ENCODE measurements around the gene PADI6.

DNA sequence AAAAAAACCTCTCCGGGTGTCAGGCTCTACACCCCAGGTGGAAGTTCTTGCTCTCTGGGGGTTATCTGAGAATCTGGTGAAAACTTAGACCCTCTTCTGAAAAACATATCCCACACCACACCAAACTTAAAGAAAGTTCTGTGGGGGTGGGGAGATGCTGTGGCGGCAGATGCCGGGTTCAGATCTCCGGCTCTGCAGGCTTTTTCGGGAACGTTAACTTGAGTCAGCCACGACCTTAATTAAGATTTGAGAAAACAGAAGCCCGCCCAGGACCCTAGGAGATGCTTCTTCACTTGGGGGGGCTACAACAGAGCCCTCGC, 65.2 kb downstream of the PADI6 start:
- TF ChIP-seq TAF1 (IDR thresholded peaks at IDR 0.05; ENCODE audit: borderline replicate concordance, insufficient read depth, low read length) (no peak), SIN3A (IDR thresholded peaks at IDR 0.05; ENCODE audit: borderline replicate concordance, insufficient read depth, low read length) (no peak), POLR2AphosphoS5 (IDR thresholded peaks at IDR 0.05; ENCODE audit: low read depth, low read length) (no peak), FOXP2 (optimal IDR thresholded peaks at IDR 0.05; ENCODE audit: borderline replicate concordance, extremely low read depth, extremely low read length, insufficient read depth) (no peak)
- TF ChIP-seq, protein P1, sequence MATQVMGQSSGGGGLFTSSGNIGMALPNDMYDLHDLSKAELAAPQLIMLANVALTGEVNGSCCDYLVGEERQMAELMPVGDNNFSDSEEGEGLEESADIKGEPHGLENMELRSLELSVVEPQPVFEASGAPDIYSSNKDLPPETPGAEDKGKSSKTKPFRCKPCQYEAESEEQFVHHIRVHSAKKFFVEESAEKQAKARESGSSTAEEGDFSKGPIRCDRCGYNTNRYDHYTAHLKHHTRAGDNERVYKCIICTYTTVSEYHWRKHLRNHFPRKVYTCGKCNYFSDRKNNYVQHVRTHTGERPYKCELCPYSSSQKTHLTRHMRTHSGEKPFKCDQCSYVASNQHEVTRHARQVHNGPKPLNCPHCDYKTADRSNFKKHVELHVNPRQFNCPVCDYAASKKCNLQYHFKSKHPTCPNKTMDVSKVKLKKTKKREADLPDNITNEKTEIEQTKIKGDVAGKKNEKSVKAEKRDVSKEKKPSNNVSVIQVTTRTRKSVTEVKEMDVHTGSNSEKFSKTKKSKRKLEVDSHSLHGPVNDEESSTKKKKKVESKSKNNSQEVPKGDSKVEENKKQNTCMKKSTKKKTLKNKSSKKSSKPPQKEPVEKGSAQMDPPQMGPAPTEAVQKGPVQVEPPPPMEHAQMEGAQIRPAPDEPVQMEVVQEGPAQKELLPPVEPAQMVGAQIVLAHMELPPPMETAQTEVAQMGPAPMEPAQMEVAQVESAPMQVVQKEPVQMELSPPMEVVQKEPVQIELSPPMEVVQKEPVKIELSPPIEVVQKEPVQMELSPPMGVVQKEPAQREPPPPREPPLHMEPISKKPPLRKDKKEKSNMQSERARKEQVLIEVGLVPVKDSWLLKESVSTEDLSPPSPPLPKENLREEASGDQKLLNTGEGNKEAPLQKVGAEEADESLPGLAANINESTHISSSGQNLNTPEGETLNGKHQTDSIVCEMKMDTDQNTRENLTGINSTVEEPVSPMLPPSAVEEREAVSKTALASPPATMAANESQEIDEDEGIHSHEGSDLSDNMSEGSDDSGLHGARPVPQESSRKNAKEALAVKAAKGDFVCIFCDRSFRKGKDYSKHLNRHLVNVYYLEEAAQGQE (IDR thresholded peaks at IDR 0.05; ENCODE audit: insufficient read depth in 1 of 2, low read depth in 2 of 2, low read length in 2 of 2) = no peak

All from PFSK-1 (cell line).